Heart right ventricle (tissue), 16 donors: ENCODE results near the gene FCHO1. TPM values are rescaled to one million over a fixed set of nuclear protein-coding genes. Genes with fewer than 3 reads are reported as not detected.

Source experiments
- ATAC-seq, 8 donors: fragments of 200-7000 bp; cut with Tn5 transposase; one replicate each; pipeline ENCODE4 v1.9.1; 2020; ENCODE audit warnings: mild to moderate bottlenecking in 8 of 8, moderate library complexity in 8 of 8, moderate number of reproducible peaks in 1 of 8
- DNase-seq, 2 donors: peaks; one replicate each; pipeline ENCODE4 v3.0.0-alpha.2; 2020
- H3K27ac ChIP-seq, 10 donors: fragments of 200-600 bp; sonication (generic) in 2 of 10; one replicate each; pipeline versions ENCODE4 v1.5.0 to v1.8.0; 2020 to 2022; ENCODE audit warnings: mild to moderate bottlenecking in 3 of 10
- H3K27me3 ChIP-seq, 7 donors: fragments of 200-600 bp; one replicate each; pipeline ENCODE4 v1.8.0; 2021 to 2022; ENCODE audit warnings: mild to moderate bottlenecking in 2 of 7
- H3K36me3 ChIP-seq, 9 donors: fragments of 200-600 bp; sonication (generic) in 1 of 9; one replicate each; pipeline versions ENCODE4 v1.5.0 to v1.8.0; 2020 to 2022; ENCODE audit warnings: mild to moderate bottlenecking in 2 of 9
- H3K4me1 ChIP-seq, 9 donors: fragments of 200-600 bp; sonication (generic) in 1 of 9; one replicate each; pipeline versions ENCODE4 v1.5.0 to v1.8.0; 2020 to 2022; ENCODE audit warnings: mild to moderate bottlenecking in 4 of 9
- H3K4me3 ChIP-seq, 10 donors: fragments of 200-600 bp; sonication (generic) in 2 of 10; one replicate each; pipeline versions ENCODE4 v1.5.0 to v1.8.0; 2020 to 2022; ENCODE audit warnings: mild to moderate bottlenecking in 7 of 10, moderate library complexity in 2 of 10
- H3K9me3 ChIP-seq, 11 donors: fragments of 200-600 bp in 10 of 11; sonication (generic) in 2 of 11; one replicate each; pipeline versions ENCODE4 v1.5.0 to v1.8.0; 2013 to 2022; ENCODE audit warnings: mild to moderate bottlenecking in 2 of 11, control low read depth in 1 of 11, moderate library complexity in 1 of 11
- CTCF ChIP-seq, 9 donors: fragments of 200-600 bp; sonication (generic) in 2 of 9; IDR thresholded peaks; one replicate each; pipeline versions ENCODE4 v1.5.0 to v1.8.0; 2021 to 2022; ENCODE audit warnings: antibody characterized with exemption in 9 of 9, mild to moderate bottlenecking in 5 of 9, moderate library complexity in 1 of 9
- WGBS, 2 donors: extraction: QIAGEN DNeasy Blood & Tissue Kit; methylation state at CpG; one replicate each; pipeline ENCODE4 v1.1.7; 2013; ENCODE audit warnings: inconsistent platforms in 1 of 2; 5-methylcytosine and 5-hydroxymethylcytosine counted together
- intact Hi-C, 10 donors: fragments of 100-400 bp; cut with DNase I; formaldehyde crosslinking; loops; one replicate each; pipeline versions ENCODE4 v1.11.1 to v1.14.2; 2022
- polyA plus RNA-seq, 2 donors: library from polyadenylated mRNA; stranded (reverse); fragments of 200-250 nt; gene quantifications; one replicate each; pipeline ENCODE4 v1.2.3, GENCODE V29; 2013
- total RNA-seq, 10 donors: library from RNA; stranded (reverse); fragmentation: NEBNext Ultra II Directional in 3 of 10; extraction: Animal tissue kit (Norgen Biotek cat#: 25700) in 3 of 10; gene quantifications; one replicate each; pipeline versions ENCODE4 v1.2.1 to v1.2.4, GENCODE V29; 2021 to 2023
- donor health status: Arrhythmogenic right ventricular cardiomyopathy.
- donor health status: ischemic (EF 13 %, LVEDD 7.1; RV severe dilation, severe dysfunction).
- donor health status: healthy with polysubstance abuse.
- donor health status: DM: no; HTN: yes; CAD: no.
- donor health status: DM: no; HTN: no; CAD: no.
- donor health status: ischemic (EF 25% LVEDD 6.9; RV normal size, moderate dysfunction).
- donor health status: ischemic (EF 25% LVEDD 5.7; RV mildly dilated, moderate dysfunction).
- donor health status: healthy.
- donor health status: DM: yes; HTN: yes; CAD: no.
- donor health status: Ischemic cardiomyopathy.
- donor health status: ischemic (EF 35%, LVEDD 5.7; RV mildly dilated, moderate dysfunction).
- donor health status: nonischemic (EF 11% LVEDD 7.7; RV severe dilation, severe dysfunction).
- donor health status: DM: yes; HTN: yes; CAD: no.
- donor health status: PGD.
- donor health status: ischemic (EF 29% LVEDD 5.4; RV normal size, mild dysfunction).
- donor health status: nonischemic (EF 23%, LVEDD 6.1; RV moderate dilation, normal function).

FCHO1 gene
- total and polyA plus RNA-seq, 12 donors = 0.21 to 2.6 (median 0.73) TPM

- Histone ChIP-seq H3K36me3 (peaks cover 0 to 97% (median 0%) of the 10 kb centered on the region in 9 donors), H3K4me3 (no peak overlapping the region), H3K9me3 (no peaks in the 10 kb centered on the region), H3K4me1 (peaks cover 0 to 16% (median 6%) of the 10 kb centered on the region in 9 donors), H3K27me3 (peaks cover 0 to 58% (median 16%) of the 10 kb centered on the region in 7 donors), H3K27ac (no peak overlapping the region)
- no peak for TF ChIP-seq CTCF (IDR thresholded peaks at IDR 0.05)
- no peak for DNase-seq
- intact Hi-C loops = no loop called here
- no peak for ATAC-seq
- 86 to 87% methylated on average over 7 of the region's 7 CpGs for WGBS, 2 donors
These were observed 86.7 kb downstream of the FCHO1 start for GRCh38 chr19:17837972-17838371.

Other genes with a start within 250 kb of the FCHO1 start
- 10 to 100 TPM; 16.2 to 45.4 (median 20.6) TPM for gene PGLS, start 239.8 kb upstream of the FCHO1 start, total RNA-seq
- gene PGLS, start 239.8 kb upstream of the FCHO1 start, polyA plus RNA-seq = 10 to 100 TPM; 40.7 to 57.6 TPM
- gene COLGALT1, start 195.8 kb upstream of the FCHO1 start, total RNA-seq = 10 to 100 TPM; 19.7 to 73.8 (median 29.3) TPM
- 10 to 100 TPM; 28.4 to 38.6 TPM for gene COLGALT1, start 195.8 kb upstream of the FCHO1 start, polyA plus RNA-seq
- under 1 TPM in 8 of 10 donors, not detected in 2; 0.02 to 0.72 (median 0.06) TPM for gene UNC13A, start 63.1 kb upstream of the FCHO1 start, total RNA-seq
- gene UNC13A, start 63.1 kb upstream of the FCHO1 start, polyA plus RNA-seq = under 1 TPM; 0.03 to 0.44 TPM
- gene MAP1S, start 32.0 kb upstream of the FCHO1 start, total RNA-seq = 10 to 100 TPM; 20.7 to 48.7 (median 27.1) TPM
- 10 to 100 TPM; 20.4 to 25.7 TPM for gene MAP1S, start 32.0 kb upstream of the FCHO1 start, polyA plus RNA-seq
- gene B3GNT3, start 43.7 kb downstream of the FCHO1 start, total RNA-seq = not detected
- not detected for gene B3GNT3, start 43.7 kb downstream of the FCHO1 start, polyA plus RNA-seq
- gene INSL3, start 70.0 kb downstream of the FCHO1 start, total RNA-seq = not detected
- under 1 TPM in 1 of 2 donors, not detected in 1; 0.04 TPM for gene INSL3, start 70.0 kb downstream of the FCHO1 start, polyA plus RNA-seq
- 10 to 100 TPM in 1 of 10 donors, 1 to 10 TPM in 7, under 1 TPM in 2; 0.59 to 16.9 (median 1.6) TPM for gene JAK3, start 96.5 kb downstream of the FCHO1 start, total RNA-seq
- 1 to 10 TPM in 1 of 2 donors, under 1 TPM in 1; 0.88 to 3.7 TPM for gene JAK3, start 96.5 kb downstream of the FCHO1 start, polyA plus RNA-seq
- gene RPL18A, start 108.4 kb downstream of the FCHO1 start, total RNA-seq = 1,000 to 10,000 TPM in 1 of 10 donors, 100 to 1,000 TPM in 9; 623 to 1,142 (median 682) TPM
- gene RPL18A, start 108.4 kb downstream of the FCHO1 start, polyA plus RNA-seq = 1,000 to 10,000 TPM in 1 of 2 donors, 100 to 1,000 TPM in 1; 685 to 2,570 TPM
- under 1 TPM in 1 of 10 donors, not detected in 9; 0.16 TPM for gene SLC5A5, start 120.5 kb downstream of the FCHO1 start, total RNA-seq
- gene SLC5A5, start 120.5 kb downstream of the FCHO1 start, polyA plus RNA-seq = not detected
- gene CCDC124, start 181.5 kb downstream of the FCHO1 start, total RNA-seq = 10 to 100 TPM; 52.0 to 94.2 (median 61.6) TPM
- 100 to 1,000 TPM; 135 to 240 TPM for gene CCDC124, start 181.5 kb downstream of the FCHO1 start, polyA plus RNA-seq
- under 1 TPM in 1 of 10 donors, not detected in 9; 0.72 TPM for gene KCNN1, start 215.6 kb downstream of the FCHO1 start, total RNA-seq
- not detected for gene KCNN1, start 215.6 kb downstream of the FCHO1 start, polyA plus RNA-seq